GM19467 (cell line): Measurements from ENCODE around the gene ENTR1.
"Not testable (repeated sequence)": the region's sequence is repeated elsewhere in the genome, so short reads cannot be mapped to it uniquely, and the experiment has no call there.

ENCODE experiments used
- ATAC-seq: cut with Tn5 transposase; IDR thresholded peaks from one replicate; pipeline ENCODE4 v1.9.1; 2021; ENCODE audit warnings: mild to moderate bottlenecking, moderate library complexity; ENCODE audit not compliant: unreplicated experiment

Gene ENTR1

DNA sequence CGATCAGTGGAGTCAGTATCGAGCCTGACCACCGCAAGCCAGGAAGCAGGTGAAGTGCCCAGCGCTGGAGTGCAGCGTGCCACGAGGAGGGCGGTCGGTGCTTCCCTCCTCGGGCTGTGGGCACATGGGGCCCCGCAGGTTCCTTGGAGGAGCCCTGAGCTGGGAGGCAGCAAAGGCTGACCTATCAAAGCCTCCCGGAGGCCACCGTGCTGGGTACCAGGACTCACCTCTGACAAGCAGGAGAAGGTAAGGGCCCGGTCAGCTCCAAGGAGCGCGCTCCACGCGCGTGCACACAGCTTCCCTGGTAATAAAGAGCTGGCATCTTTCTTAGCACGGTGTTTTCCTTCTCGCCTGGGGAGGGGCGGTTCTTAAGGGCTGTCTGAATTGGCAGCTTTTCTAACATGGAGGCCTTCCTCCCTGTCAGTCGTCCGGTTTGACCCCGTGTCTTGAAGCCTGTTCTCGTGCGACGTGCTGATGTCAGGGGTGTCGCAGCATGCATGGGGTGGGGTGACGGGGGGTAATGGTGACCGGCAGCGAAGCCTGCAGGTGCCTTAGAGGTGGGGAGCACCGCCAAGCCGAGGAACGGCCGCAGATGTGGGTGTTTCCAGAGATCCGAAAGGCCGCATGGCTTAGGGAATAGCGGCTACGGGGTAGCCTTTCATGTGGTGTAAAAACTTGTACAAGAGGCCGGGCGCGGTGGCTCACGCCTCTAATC, 13.2 kb upstream of the ENTR1 start:
- no peak for ATAC-seq

GRCh38 chr9:136422876-136423275, 12.5 kb upstream of the ENTR1 start:
- ATAC-seq, result no peak

GRCh38 chr9:136421791-136422190, 11.4 kb upstream of the ENTR1 start:
- ATAC-seq, result no peak

GRCh38 chr9:136419092-136419420, 8.6 kb upstream of the ENTR1 start:
- ATAC-seq, result no peak

DNA sequence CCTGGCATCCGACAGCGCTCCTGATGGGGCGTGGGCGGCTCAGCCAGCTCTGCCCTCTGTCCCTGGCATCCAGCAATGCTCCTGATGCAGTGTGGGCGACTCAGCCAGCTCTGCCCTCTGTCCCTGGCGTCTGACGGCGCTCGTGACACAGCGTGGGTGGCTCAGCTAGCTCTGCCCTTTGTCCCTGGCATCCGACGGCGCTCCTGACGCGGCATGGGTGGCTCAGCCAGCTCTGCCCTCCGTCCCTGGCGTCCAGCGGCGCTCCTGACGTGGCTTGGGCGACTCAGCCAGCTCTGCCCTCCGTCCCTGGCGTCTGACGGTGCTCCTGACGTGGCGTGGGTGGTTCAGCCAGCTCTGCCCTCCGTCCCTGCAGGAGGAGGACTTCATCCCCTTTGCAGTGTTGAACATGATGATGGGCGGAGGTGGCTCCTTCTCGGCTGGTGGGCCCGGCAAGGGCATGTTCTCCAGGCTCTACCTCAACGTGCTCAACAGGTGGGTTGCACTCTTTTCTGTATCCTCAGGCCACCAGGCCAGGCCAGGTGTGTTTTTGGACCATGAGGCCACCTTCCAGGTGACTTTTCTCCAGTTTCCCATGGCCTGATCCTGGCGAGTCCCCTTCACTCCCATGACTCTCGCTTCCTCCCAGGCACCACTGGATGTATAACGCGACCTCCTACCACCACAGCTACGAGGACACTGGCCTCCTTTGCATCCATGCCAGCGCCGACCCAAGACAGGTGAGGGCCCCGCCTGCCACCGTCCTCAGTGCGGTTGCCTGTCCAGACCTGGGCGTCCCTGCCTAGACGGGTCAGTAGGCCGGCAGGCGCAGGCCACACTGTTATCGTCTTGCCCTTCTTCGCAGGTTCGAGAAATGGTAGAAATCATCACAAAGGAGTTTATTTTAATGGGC, 8.0 kb upstream of the ENTR1 start:
- no peak for ATAC-seq

GRCh38 chr9:136416914-136417313, 6.5 kb upstream of the ENTR1 start:
- ATAC-seq, result no peak

- no peak for ATAC-seq
These were observed 6.0 kb upstream of the ENTR1 start for GRCh38 chr9:136416427-136416826.

DNA sequence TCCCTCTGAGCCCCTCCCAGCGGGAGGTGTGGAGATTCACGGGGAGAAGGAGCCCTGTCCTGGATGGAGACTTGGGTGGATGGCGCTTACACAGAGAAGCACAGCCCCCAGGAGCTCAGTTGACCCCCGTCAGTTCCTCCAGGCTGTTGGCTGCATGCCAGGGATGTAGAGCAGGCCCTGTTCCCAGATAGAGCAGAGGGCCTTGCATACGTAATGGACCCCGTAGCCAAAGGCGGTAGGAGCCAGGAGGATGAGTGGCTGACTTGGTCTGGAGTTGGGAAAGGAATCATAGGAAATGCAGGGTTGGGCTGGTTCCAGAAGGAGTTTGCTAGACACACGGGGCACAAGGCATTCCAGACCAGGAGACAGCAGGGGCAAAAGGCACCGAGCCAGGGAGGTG, 2.5 kb upstream of the ENTR1 start:
- ATAC-seq, result no peak

GRCh38 chr9:136411378-136411777, 964 bp upstream of the ENTR1 start:
- no peak for ATAC-seq

GRCh38 chr9:136409557-136410455, 608 bp downstream of the ENTR1 start:
- peak; percentile 22 for ATAC-seq

- ATAC-seq, result no peak
These were observed 2.5 kb downstream of the ENTR1 start for GRCh38 chr9:136407911-136408310.

DNA sequence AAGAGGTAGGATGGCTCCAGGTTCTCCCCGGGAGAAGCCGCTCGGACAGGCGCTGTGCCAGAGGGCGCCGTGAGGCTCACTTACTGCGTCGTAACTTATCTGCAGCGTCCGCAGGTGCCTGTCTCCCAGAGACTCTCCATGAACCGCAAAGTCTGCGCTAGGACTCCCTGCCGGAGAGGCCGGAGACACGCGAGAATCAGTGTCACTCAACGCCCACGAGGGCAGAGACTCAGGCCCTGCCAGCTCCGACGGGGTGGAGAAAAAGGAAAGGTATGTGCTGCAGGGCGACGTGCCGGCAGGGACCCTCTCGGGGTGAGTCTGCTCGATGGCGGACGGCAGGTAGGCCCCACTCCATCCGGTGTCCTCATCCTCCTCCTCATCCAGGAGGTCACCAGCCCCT, 3.4 kb downstream of the ENTR1 start:
- not testable (repeated sequence) for ATAC-seq

DNA sequence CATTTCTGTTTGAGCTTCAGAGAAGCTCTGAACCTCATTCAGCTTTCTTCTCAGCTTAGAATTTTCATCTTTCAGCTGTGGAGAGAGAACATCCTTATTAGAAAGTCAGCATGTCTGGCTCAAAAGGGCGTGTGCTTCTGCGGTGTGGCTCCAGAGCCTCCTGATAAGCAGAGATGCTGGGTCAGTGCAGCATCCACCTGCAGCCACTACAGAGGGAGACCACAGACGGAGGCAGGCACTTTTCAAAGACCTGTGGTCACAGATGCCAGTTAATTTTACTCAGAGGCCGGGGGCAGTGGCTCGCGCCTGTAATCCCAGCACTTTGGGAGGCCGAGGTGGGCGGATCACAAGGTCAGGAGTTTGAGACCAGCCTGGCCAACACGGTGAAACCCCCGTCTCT, 4.5 kb downstream of the ENTR1 start:
- not testable (repeated sequence) for ATAC-seq

DNA sequence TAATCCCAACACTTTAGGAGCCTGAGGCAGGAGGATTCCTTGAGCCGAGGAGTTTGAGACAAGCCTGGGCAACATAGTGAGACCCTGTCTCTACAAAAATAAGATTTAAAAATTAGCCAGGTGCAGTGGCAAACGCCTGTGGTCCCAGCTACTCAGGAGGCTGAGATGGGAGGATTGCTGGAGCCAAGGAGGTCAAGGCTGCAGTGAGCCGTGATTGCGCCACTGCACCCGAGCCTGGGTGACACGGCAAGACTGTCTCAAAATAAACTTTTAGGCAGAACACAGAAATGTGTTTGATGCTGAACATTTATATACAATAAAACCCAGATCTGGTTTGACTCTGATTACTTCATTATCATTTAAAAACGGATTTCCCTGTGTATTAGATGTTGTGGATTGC, 4.9 kb downstream of the ENTR1 start:
- ATAC-seq, result no peak

DNA sequence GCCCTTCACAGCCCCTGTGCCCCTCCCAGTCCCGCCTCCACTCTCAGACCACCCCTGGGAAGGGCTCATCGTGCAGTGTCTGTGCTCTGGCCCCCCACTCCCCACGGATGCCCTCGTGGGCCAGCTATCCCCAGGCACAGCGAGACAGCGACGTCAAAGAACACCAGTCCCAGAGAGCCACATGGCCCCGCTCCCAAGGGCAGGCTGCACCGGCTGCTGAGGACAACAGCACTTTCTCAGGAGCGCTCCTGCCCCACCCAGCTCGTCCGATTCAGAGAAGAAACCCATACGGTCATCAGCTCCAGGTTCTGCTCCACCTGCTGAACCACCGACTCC, 5.6 kb downstream of the ENTR1 start:
- no peak for ATAC-seq

- ATAC-seq, result no peak
These were observed 6.3 kb downstream of the ENTR1 start for GRCh38 chr9:136403915-136404800.

DNA sequence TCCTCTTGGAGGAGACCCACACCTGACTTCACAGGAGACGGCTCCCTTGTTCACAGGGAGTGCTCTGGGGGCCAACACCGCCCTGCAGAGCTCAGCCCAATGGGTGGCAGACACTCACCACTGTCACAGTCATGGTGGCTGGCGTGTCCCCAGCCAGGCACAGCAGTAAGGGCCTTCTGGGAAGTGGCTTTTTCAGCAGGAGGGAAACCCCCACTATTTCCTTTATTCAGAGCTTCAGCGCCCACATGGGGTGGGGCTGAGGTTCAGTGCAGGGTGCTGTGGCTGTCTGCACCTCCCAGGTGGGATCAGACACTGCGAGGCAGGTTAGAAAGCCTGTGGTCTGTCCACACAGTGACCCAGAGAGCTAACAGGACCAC, 6.9 kb downstream of the ENTR1 start:
- ATAC-seq, result no peak

- no peak for ATAC-seq
These were observed 8.3 kb downstream of the ENTR1 start for GRCh38 chr9:136402067-136402466.

- no peak for ATAC-seq
These were observed 9.1 kb downstream of the ENTR1 start for GRCh38 chr9:136401173-136401922.
